Neural progenitor cell (in vitro differentiated cells): ENCODE data around the gene TSHZ3. TPM values are rescaled to one million over a fixed set of nuclear protein-coding genes. Genes with fewer than 3 reads are reported as not detected.

Experiments used
- DNase-seq: peaks from one replicate; pipeline ENCODE4 v3.0.0-alpha.2; 2016; ENCODE audit warnings: low spot score
- H2AFZ ChIP-seq: fragments of 200-600 bp; sonication (generic); replicated peaks from 2 replicates; pipeline ENCODE4 v1.6.1; 2016; ENCODE audit warnings: antibody characterized with exemption
- H3F3A ChIP-seq: fragments of 200-600 bp; sonication (generic); 2 replicates; pipeline ENCODE4 v1.6.1; 2016; ENCODE audit warnings: antibody characterized with exemption, low read depth
- H3K27ac ChIP-seq: fragments of 200-600 bp; sonication (generic); 2 replicates; pipeline ENCODE4 v1.5.1; 2016; ENCODE audit warnings: mild to moderate bottlenecking
- H3K27me3 ChIP-seq: fragments of 200-600 bp; sonication (generic); 2 replicates; pipeline ENCODE4 v1.6.1; 2016; ENCODE audit warnings: mild to moderate bottlenecking, moderate library complexity
- H3K36me3 ChIP-seq: fragments of 200-600 bp; sonication (generic); 2 replicates; pipeline ENCODE4 v1.5.1; 2016
- H3K4me1 ChIP-seq: fragments of 200-600 bp; sonication (generic); 2 replicates; pipeline ENCODE4 v1.6.1; 2016; ENCODE audit warnings: mixed run types
- H3K4me2 ChIP-seq: fragments of 200-600 bp; sonication (generic); 2 replicates; pipeline ENCODE4 v1.6.1; 2016
- H3K4me3 ChIP-seq: fragments of 200-600 bp; sonication (generic); 2 replicates; pipeline ENCODE4 v1.5.1; 2016
- H3K79me2 ChIP-seq: fragments of 200-600 bp; sonication (generic); 2 replicates; pipeline ENCODE4 v1.6.1; 2016; ENCODE audit warnings: low read depth
- H3K9ac ChIP-seq: fragments of 200-600 bp; sonication (generic); 2 replicates; pipeline ENCODE4 v1.6.1; 2016
- H3K9me3 ChIP-seq: fragments of 200-600 bp; sonication (generic); 2 replicates; pipeline ENCODE4 v1.5.1; 2016; ENCODE audit warnings: low read depth
- H4K20me1 ChIP-seq: fragments of 200-600 bp; sonication (generic); 2 replicates; pipeline ENCODE4 v1.6.1; 2016; ENCODE audit warnings: low read depth
- H3K27ac Mint-ChIP-seq: 3 replicates; pipeline ENCODE4 v1.8.0; 2021; ENCODE audit warnings: mixed read lengths
- H3K27me3 Mint-ChIP-seq: 2 replicates; pipeline ENCODE4 v1.8.0; 2022; ENCODE audit warnings: low read depth, mild to moderate bottlenecking, inconsistent platforms, moderate library complexity, mixed read lengths; ENCODE audit not compliant: insufficient read depth
- H3K36me3 Mint-ChIP-seq: 3 replicates; pipeline ENCODE4 v1.8.0; 2021; ENCODE audit warnings: mixed read lengths
- H3K4me1 Mint-ChIP-seq: 3 replicates; pipeline ENCODE4 v1.8.0; 2021; ENCODE audit warnings: mixed read lengths
- H3K4me3 Mint-ChIP-seq: 3 replicates; pipeline ENCODE4 v1.8.0; 2021; ENCODE audit warnings: mild to moderate bottlenecking, moderate library complexity, mixed read lengths
- H3K9me3 Mint-ChIP-seq: 3 replicates; pipeline ENCODE4 v1.8.0; 2020; ENCODE audit warnings: mixed read lengths
- EZH2 ChIP-seq: fragments of 200-600 bp; sonication (generic); IDR thresholded peaks from 2 replicates; pipeline ENCODE4 v1.6.1; 2017; ENCODE audit warnings: antibody characterized with exemption, mild to moderate bottlenecking, moderate library complexity
- EZH2phosphoT487 ChIP-seq: fragments of 200-600 bp; sonication (generic); IDR thresholded peaks from 2 replicates; pipeline ENCODE4 v1.6.1; 2017; ENCODE audit warnings: antibody characterized with exemption
- total RNA-seq: library from RNA; depleted of rRNA; stranded (reverse); fragments of >200 nt; gene quantifications from 2 replicates; pipeline ENCODE4 v1.2.3, GENCODE V29; 2015; ENCODE audit warnings: low replicate concordance
- TF ChIP-seq, protein P1 (sequence below): fragments of 200-600 bp; sonication (generic); IDR thresholded peaks from 2 replicates; pipeline ENCODE4 v1.5.1; 2017; ENCODE audit warnings: antibody characterized with exemption, mild to moderate bottlenecking

Gene TSHZ3
- total RNA-seq, 1 donor from 2014 or later = 0.60 TPM

DNA sequence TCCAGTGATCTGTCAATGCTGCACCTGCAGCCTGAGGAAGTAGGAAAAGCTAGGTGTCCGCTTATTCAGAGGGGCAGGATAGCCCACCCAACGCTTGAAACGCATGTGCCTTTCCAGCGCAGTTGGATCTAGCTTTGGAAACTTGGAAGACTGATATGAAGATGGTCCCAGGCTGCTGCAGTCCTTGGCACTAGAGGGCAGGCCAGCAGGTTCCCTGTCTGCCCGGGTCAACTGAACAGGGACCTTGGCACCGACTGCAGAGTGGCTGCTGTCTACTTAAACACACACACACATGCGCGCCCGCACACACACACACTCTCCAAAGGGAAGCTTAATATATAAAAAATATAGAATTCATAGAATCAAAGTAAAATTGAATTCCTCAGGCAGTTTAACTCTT, 100.0 kb downstream of the TSHZ3 start:
- no peak overlapping the region for H3K27ac Mint-ChIP-seq
- H4K20me1 ChIP-seq = no peaks in the 10 kb centered on the region
- H3K4me1 Mint-ChIP-seq = no peaks in the 10 kb centered on the region
- no peak for TF ChIP-seq EZH2
- TF ChIP-seq, protein P1, sequence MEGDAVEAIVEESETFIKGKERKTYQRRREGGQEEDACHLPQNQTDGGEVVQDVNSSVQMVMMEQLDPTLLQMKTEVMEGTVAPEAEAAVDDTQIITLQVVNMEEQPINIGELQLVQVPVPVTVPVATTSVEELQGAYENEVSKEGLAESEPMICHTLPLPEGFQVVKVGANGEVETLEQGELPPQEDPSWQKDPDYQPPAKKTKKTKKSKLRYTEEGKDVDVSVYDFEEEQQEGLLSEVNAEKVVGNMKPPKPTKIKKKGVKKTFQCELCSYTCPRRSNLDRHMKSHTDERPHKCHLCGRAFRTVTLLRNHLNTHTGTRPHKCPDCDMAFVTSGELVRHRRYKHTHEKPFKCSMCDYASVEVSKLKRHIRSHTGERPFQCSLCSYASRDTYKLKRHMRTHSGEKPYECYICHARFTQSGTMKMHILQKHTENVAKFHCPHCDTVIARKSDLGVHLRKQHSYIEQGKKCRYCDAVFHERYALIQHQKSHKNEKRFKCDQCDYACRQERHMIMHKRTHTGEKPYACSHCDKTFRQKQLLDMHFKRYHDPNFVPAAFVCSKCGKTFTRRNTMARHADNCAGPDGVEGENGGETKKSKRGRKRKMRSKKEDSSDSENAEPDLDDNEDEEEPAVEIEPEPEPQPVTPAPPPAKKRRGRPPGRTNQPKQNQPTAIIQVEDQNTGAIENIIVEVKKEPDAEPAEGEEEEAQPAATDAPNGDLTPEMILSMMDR = no peak
- TF ChIP-seq EZH2phosphoT487 = no peak
- H3K36me3 Mint-ChIP-seq = no peaks in the 10 kb centered on the region
- no peaks in the 10 kb centered on the region for H3K27me3 Mint-ChIP-seq
- no peaks in the 10 kb centered on the region for H3K27me3 ChIP-seq
- no peak overlapping the region for H3K27ac ChIP-seq
- H2AFZ ChIP-seq = no peak overlapping the region
- no peaks in the 10 kb centered on the region for H3K4me1 ChIP-seq
- H3K9ac ChIP-seq = no peak overlapping the region
- no peak overlapping the region for H3K4me3 Mint-ChIP-seq
- H3F3A ChIP-seq = no peaks in the 10 kb centered on the region
- H3K36me3 ChIP-seq = no peaks in the 10 kb centered on the region
- H3K9me3 Mint-ChIP-seq = no peaks in the 10 kb centered on the region
- H3K79me2 ChIP-seq = no peaks in the 10 kb centered on the region
- no peak overlapping the region for H3K4me3 ChIP-seq
- no peak for DNase-seq
- no peaks in the 10 kb centered on the region for H3K9me3 ChIP-seq
- H3K4me2 ChIP-seq = no peak overlapping the region

DNA sequence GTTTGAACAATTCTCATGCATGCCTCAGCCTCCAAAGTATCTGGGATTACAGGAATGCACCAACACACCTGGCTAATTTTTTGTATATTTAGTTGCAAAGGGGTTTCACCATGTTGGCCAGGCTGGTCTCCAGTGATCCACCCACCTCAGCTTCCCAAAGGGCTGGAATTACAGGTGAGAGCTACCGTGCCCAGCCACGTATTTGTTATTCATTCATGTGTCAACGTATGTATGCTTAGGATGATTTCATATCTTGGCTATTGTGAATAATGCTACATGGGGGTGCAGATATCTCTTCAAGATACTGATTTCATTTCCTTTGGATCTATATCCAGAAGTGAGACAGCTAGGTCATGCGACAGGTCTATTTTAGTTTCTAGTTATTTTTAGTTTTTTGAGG, 113.4 kb downstream of the TSHZ3 start:
- H3K9ac ChIP-seq = no peak overlapping the region
- Mint-ChIP-seq H3K36me3 (no peaks in the 10 kb centered on the region), H3K27me3 (no peaks in the 10 kb centered on the region), H3K4me1 (no peaks in the 10 kb centered on the region), H3K9me3 (no peaks in the 10 kb centered on the region), H3K4me3 (no peak overlapping the region), H3K27ac (no peak overlapping the region)
- H3K27me3 ChIP-seq = no peaks in the 10 kb centered on the region
- no peak overlapping the region for H3K27ac ChIP-seq
- H3K36me3 ChIP-seq = no peaks in the 10 kb centered on the region
- DNase-seq = no peak
- H3F3A ChIP-seq = no peaks in the 10 kb centered on the region
- no peak overlapping the region for H3K4me2 ChIP-seq
- no peak overlapping the region for H3K4me3 ChIP-seq
- H3K9me3 ChIP-seq = no peaks in the 10 kb centered on the region
- no peaks in the 10 kb centered on the region for H4K20me1 ChIP-seq
- no peak overlapping the region for H2AFZ ChIP-seq
- TF ChIP-seq, protein P1 = no peak
- TF ChIP-seq EZH2 = no peak
- no peak for TF ChIP-seq EZH2phosphoT487
- no peaks in the 10 kb centered on the region for H3K79me2 ChIP-seq
- H3K4me1 ChIP-seq = no peaks in the 10 kb centered on the region

DNA sequence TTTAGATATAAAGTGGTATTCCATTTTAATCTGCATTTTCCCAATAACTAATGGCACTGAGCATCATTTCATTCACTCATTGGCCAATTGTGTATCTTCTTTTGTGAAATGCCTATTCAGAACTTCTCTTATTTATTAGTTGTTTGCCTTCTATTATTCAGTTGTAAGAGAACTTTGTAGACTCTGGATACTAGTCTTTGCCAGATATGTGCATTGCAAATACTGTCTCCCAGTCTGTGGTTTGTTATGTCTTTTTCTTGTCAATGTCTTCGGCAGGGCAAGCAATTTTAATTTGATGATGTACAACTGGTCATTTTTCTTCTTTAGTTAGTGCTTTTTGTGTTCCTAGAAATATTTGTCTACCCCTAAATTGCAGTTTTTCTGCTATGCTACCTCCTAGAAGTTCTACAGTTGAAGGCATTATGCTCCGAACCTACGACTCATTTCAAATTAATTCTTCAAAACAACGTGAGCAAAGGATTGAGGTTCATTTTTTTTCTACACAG, 115.9 kb downstream of the TSHZ3 start:
- no peak for TF ChIP-seq EZH2
- TF ChIP-seq EZH2phosphoT487 = no peak
- TF ChIP-seq, protein P1 = no peak
- H3K79me2 ChIP-seq = no peaks in the 10 kb centered on the region
- Mint-ChIP-seq H3K27ac (no peak overlapping the region), H3K4me3 (no peak overlapping the region), H3K9me3 (no peaks in the 10 kb centered on the region), H3K4me1 (no peaks in the 10 kb centered on the region), H3K36me3 (no peaks in the 10 kb centered on the region), H3K27me3 (no peaks in the 10 kb centered on the region)
- no peak overlapping the region for H3K9ac ChIP-seq
- H3K4me3 ChIP-seq = no peak overlapping the region
- no peaks in the 10 kb centered on the region for H3K36me3 ChIP-seq
- no peaks in the 10 kb centered on the region for H3K9me3 ChIP-seq
- no peaks in the 10 kb centered on the region for H3F3A ChIP-seq
- no peak overlapping the region for H3K27ac ChIP-seq
- no peaks in the 10 kb centered on the region for H4K20me1 ChIP-seq
- no peaks in the 10 kb centered on the region for H3K4me1 ChIP-seq
- H3K27me3 ChIP-seq = no peaks in the 10 kb centered on the region
- no peak for DNase-seq
- H3K4me2 ChIP-seq = no peak overlapping the region
- no peak overlapping the region for H2AFZ ChIP-seq
